Mesodermal cell (in vitro differentiated cells): ENCODE measurements around the gene INAFM1.
"Not testable (repeated sequence)": the region's sequence is repeated elsewhere in the genome, so short reads cannot be mapped to it uniquely, and the experiment has no call there.

Experiments used
- H3K27ac ChIP-seq: 2 replicates; pipeline ENCODE4 v1.7.0; 2013; ENCODE audit warnings: mild to moderate bottlenecking, low read depth, low read length, moderate library complexity; ENCODE audit not compliant: severe bottlenecking
- H3K36me3 ChIP-seq: 2 replicates; pipeline ENCODE4 v1.7.1; 2013; ENCODE audit warnings: mild to moderate bottlenecking, low read length, moderate library complexity; ENCODE audit not compliant: control insufficient read depth, insufficient read depth
- H3K4me1 ChIP-seq: one replicate; pipeline ENCODE4 v1.7.1; 2013; ENCODE audit warnings: mild to moderate bottlenecking, low read length; ENCODE audit not compliant: insufficient read depth, control insufficient read depth, poor library complexity, severe bottlenecking
- H3K4me3 ChIP-seq: 2 replicates; pipeline ENCODE4 v1.7.0; 2013; ENCODE audit warnings: low read length, control low read depth, mild to moderate bottlenecking; ENCODE audit not compliant: insufficient read depth, poor library complexity, severe bottlenecking; ENCODE audit errors: extremely low read depth
- H3K9me3 ChIP-seq: 2 replicates; pipeline ENCODE4 v1.7.1; 2013; ENCODE audit warnings: mild to moderate bottlenecking, low read length, moderate library complexity; ENCODE audit not compliant: control insufficient read depth
- WGBS, 2 experiments: methylation state at CpG; one replicate each; pipeline ENCODE4 v1.1.5; 2013; ENCODE audit warnings: missing lambda C conversion rate in 2 of 2; ENCODE audit not compliant: insufficient coverage in 2 of 2; 5-methylcytosine and 5-hydroxymethylcytosine counted together

The INAFM1 gene

GRCh38 chr19:47258434-47258833 is 16.3 kb upstream of the INAFM1 start:
- WGBS, 2 experiments, result 80 to 98% methylated on average over 3 to 9 of the region's 9 CpGs
- H3K4me3 ChIP-seq, result peak overlapping the region; percentile 58
- peak overlapping the region; percentile 97 for H3K27ac ChIP-seq
- peaks cover 48% of the 10 kb centered on the region for H3K36me3 ChIP-seq
- no peaks in the 10 kb centered on the region for H3K9me3 ChIP-seq
- peaks cover 25% of the 10 kb centered on the region for H3K4me1 ChIP-seq

DNA sequence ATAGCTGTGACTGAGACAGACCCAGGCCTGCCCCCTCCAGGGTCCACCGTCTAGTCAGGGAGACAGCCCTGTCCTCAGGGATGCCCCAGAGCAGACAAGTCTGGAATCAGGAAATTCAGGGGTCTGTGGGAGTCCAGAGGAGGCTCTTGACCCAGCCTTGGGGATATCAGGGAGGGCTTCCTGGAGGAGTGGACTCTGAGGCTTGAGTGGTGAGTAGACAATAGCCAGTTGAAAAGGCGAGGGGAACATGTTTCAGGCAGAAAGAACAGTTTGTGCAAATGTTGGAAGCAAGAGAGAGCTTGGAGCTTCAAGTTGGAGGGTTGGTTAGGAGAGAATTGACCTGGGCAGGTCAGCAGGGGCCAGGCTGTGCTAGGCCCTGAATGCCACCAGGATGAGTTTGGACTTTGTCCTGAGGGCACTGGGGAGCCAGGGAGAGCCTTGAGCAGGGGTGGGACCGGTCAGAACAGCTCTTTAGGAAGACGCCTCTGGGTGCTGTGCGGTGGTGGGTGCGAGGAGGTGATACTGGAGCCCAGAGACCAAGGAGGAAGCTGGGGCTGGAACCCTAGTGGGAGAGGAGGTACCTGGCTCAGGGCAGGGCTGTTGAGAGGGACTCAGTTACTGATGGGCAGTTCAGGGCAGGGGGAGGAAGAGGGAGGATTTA is 15.7 kb upstream of the INAFM1 start:
- no peak overlapping the region for H3K4me3 ChIP-seq
- WGBS, 2 experiments, result 91 to 96% methylated on average over 5 to 6 of the region's 6 CpGs
- H3K27ac ChIP-seq, result no peak overlapping the region

GRCh38 chr19:47260476-47260875 is 14.2 kb upstream of the INAFM1 start:
- no peak overlapping the region for H3K4me3 ChIP-seq
- H3K27ac ChIP-seq, result no peak overlapping the region
- no peaks in the 10 kb centered on the region for H3K9me3 ChIP-seq
- peaks cover 65% of the 10 kb centered on the region for H3K36me3 ChIP-seq
- H3K4me1 ChIP-seq, result peaks cover 19% of the 10 kb centered on the region
- 95 to 96% methylated on average over 17 of the region's 17 CpGs for WGBS, 2 experiments

More for the DNA sequence above, 15.7 kb upstream of the INAFM1 start:
- Histone ChIP-seq H3K9me3 (no peaks in the 10 kb centered on the region), H3K4me1 (peaks cover 19% of the 10 kb centered on the region), H3K36me3 (peaks cover 51% of the 10 kb centered on the region)

GRCh38 chr19:47261946-47262793 is 12.5 kb upstream of the INAFM1 start:
- WGBS, 2 experiments, result 95% methylated on average over 11 to 13 of the region's 14 CpGs
- not testable (repeated sequence) for H3K9me3 ChIP-seq, H3K27ac ChIP-seq, H3K4me3 ChIP-seq
- Histone ChIP-seq H3K4me1 (peaks cover 19% of the 10 kb centered on the region), H3K36me3 (peaks cover 79% of the 10 kb centered on the region)

- H3K4me1 ChIP-seq, result peaks cover 4% of the 10 kb centered on the region
- 97 to 99% methylated on average over 20 to 27 of the region's 30 CpGs for WGBS, 2 experiments
- no peaks in the 10 kb centered on the region for H3K9me3 ChIP-seq
- H3K36me3 ChIP-seq, result peaks cover 90% of the 10 kb centered on the region
- H3K27ac ChIP-seq, result no peak overlapping the region
- H3K4me3 ChIP-seq, result no peak overlapping the region
Measured at GRCh38 chr19:47264629-47265028, 10.1 kb upstream of the INAFM1 start.

DNA sequence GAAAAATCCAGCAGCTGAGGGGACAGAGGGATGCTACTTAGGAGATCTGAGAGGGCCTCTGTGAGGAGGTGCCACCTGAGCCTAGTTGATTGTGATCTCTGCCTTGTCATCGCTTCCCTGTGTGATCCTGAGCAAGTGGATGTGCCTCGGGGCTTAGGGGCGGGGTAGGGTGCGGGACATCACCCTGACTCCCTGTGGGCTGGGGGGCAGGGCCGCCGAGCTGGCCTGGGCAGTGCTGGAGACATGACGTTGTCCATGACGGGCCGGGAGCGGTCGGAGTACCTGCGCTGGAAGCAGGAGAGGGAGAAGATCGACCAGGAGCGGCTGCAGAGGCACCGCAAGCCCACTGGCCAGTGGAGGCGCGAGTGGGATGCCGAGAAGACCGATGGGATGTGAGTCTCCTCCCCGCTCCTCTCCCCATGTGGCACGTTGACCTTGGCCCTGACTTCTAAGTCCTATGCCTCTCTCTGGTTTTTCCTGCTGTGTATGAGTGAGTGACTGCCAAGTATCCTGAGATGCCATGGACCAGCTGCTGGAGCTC is 8.2 kb upstream of the INAFM1 start:
- Histone ChIP-seq H3K4me1 (no peaks in the 10 kb centered on the region), H3K9me3 (no peaks in the 10 kb centered on the region), H3K4me3 (no peak overlapping the region), H3K36me3 (peaks cover 89% of the 10 kb centered on the region), H3K27ac (no peak overlapping the region)
- WGBS, 2 experiments, result 92 to 97% methylated on average over 20 to 21 of the region's 21 CpGs

- Histone ChIP-seq H3K36me3 (peaks cover 81% of the 10 kb centered on the region), H3K4me3 (no peak overlapping the region), H3K27ac (no peak overlapping the region)
Measured at GRCh38 chr19:47267350-47267759, 7.3 kb upstream of the INAFM1 start.

DNA sequence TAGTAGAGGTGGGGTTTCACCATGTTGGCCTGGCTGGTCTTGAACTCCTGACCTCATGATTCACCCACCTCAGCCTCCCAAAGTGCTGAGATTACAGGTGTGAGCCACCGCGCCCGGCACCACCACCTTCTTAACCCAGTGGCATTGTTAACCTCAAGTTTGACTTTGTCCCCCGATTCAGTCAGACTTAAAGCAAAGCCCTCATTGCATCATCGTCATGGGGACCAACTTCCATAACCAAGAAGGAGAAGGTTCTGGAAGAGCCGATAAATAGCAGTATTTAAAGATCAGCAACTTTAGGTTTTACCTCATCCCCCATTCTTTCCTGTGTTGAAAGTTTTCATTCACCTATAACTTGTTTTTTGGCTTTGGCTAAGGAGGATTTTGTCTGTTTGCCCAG is 6.7 kb upstream of the INAFM1 start:
- no peaks in the 10 kb centered on the region for H3K9me3 ChIP-seq
- H3K4me1 ChIP-seq, result peaks cover 9% of the 10 kb centered on the region
- WGBS, 2 experiments, result 100% methylated on average over 1 to 3 of the region's 6 CpGs
- H3K27ac ChIP-seq, result no peak overlapping the region
- peaks cover 75% of the 10 kb centered on the region for H3K36me3 ChIP-seq
- no peak overlapping the region for H3K4me3 ChIP-seq

More at GRCh38 chr19:47267350-47267759, 7.3 kb upstream of the INAFM1 start:
- H3K9me3 ChIP-seq, result no peaks in the 10 kb centered on the region
- 93 to 95% methylated on average over 11 to 13 of the region's 14 CpGs for WGBS, 2 experiments
- peaks cover 7% of the 10 kb centered on the region for H3K4me1 ChIP-seq

GRCh38 chr19:47269596-47269995 is 5.1 kb upstream of the INAFM1 start:
- Histone ChIP-seq H3K36me3 (peaks cover 63% of the 10 kb centered on the region), H3K9me3 (no peaks in the 10 kb centered on the region), H3K4me1 (peaks cover 9% of the 10 kb centered on the region), H3K4me3 (no peak overlapping the region), H3K27ac (no peak overlapping the region)
- 94 to 100% methylated on average over 7 of the region's 7 CpGs for WGBS, 2 experiments

DNA sequence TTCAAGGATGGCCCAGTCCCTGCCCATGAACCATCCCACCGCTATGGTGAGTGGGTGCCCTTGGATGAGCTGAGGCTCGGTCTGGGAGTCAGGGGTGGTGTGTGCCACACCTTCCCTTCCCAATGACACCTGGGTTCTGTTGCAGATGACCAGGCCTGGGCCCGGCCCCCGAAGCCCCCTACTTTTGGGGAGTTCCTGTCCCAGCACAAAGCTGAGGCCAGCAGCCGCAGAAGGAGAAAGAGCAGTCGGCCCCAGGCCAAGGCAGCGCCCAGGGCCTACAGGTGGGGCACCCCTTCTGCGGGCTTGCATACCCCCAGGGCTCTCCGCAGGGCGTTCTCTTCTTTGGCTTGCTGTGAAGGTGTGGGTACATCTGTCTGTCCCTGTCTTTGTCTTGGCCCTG is 4.3 kb upstream of the INAFM1 start:
- Histone ChIP-seq H3K9me3 (no peaks in the 10 kb centered on the region), H3K4me3 (no peak overlapping the region), H3K4me1 (peaks cover 11% of the 10 kb centered on the region), H3K36me3 (peaks cover 55% of the 10 kb centered on the region), H3K27ac (no peak overlapping the region)
- 97 to 99% methylated on average over 7 to 9 of the region's 10 CpGs for WGBS, 2 experiments
